Left lung (tissue), 10 donors: ENCODE data around the gene BHLHE23. TPM values are rescaled to one million over a fixed set of nuclear protein-coding genes. Genes with fewer than 3 reads are reported as not detected.
A peak's percentile ranks its signal among the peaks of the same experiment; 100 is the strongest.

Experiments used
- ATAC-seq: fragments of 200-7000 bp; cut with Tn5 transposase; one replicate; pipeline ENCODE4 v1.9.1; 2020; ENCODE audit warnings: moderate library complexity
- DNase-seq, 4 donors: peaks; one replicate each; pipeline ENCODE4 v3.0.0-alpha.2; 2013 to 2020
- H3K27ac ChIP-seq, 2 donors: fragments of 200-600 bp; sonication (generic) in 1 of 2; one replicate each; pipeline versions ENCODE4 v1.5.0 to v1.8.0; 2020 to 2021
- H3K27me3 ChIP-seq, 2 donors: fragments of 200-600 bp; sonication (generic) in 1 of 2; one replicate each; pipeline versions ENCODE4 v1.5.0 to v1.8.0; 2020 to 2021
- H3K36me3 ChIP-seq, 2 donors: fragments of 200-600 bp; sonication (generic) in 1 of 2; one replicate each; pipeline versions ENCODE4 v1.5.0 to v1.8.0; 2020 to 2021
- H3K4me1 ChIP-seq, 2 donors: fragments of 200-600 bp; one replicate each; pipeline ENCODE4 v1.8.0; 2021
- H3K4me3 ChIP-seq, 2 donors: fragments of 200-600 bp; sonication (generic) in 1 of 2; one replicate each; pipeline versions ENCODE4 v1.5.0 to v1.8.0; 2020 to 2021; ENCODE audit warnings: mild to moderate bottlenecking in 1 of 2
- H3K9me3 ChIP-seq, 2 donors: fragments of 200-600 bp; sonication (generic) in 1 of 2; one replicate each; pipeline versions ENCODE4 v1.5.0 to v1.8.0; 2020 to 2021
- intact Hi-C, 2 donors: fragments of 100-400 bp; cut with DNase I; formaldehyde crosslinking; loops; one replicate each; pipeline versions ENCODE4 v1.11.2 to v1.14.2; 2022
- polyA plus RNA-seq, 6 donors: library from polyadenylated mRNA; unstranded; fragments of 120-200 nt; gene quantifications; one replicate each; pipeline ENCODE4 v1.2.1, GENCODE V29; 2013; ENCODE audit not compliant: insufficient read length in 6 of 6
- total RNA-seq, 2 donors: library from RNA; stranded (reverse); fragmentation: NEBNext Ultra II Directional; extraction: Animal tissue kit (Norgen Biotek cat#: 25700); gene quantifications; one replicate each; pipeline ENCODE4 v1.2.1, GENCODE V29; 2021
- TF ChIP-seq, protein P1 (sequence below), 2 donors: fragments of 200-600 bp; sonication (generic) in 1 of 2; IDR thresholded peaks; one replicate each; pipeline versions ENCODE4 v1.5.0 to v1.8.0; 2021; ENCODE audit warnings: antibody characterized with exemption in 2 of 2
- donor health status: DM: no; HTN: yes; CAD: no.
- donor health status: DM: no; HTN: no; CAD: no.

BHLHE23 gene
- total and polyA plus RNA-seq, 8 donors, result not detected

DNA sequence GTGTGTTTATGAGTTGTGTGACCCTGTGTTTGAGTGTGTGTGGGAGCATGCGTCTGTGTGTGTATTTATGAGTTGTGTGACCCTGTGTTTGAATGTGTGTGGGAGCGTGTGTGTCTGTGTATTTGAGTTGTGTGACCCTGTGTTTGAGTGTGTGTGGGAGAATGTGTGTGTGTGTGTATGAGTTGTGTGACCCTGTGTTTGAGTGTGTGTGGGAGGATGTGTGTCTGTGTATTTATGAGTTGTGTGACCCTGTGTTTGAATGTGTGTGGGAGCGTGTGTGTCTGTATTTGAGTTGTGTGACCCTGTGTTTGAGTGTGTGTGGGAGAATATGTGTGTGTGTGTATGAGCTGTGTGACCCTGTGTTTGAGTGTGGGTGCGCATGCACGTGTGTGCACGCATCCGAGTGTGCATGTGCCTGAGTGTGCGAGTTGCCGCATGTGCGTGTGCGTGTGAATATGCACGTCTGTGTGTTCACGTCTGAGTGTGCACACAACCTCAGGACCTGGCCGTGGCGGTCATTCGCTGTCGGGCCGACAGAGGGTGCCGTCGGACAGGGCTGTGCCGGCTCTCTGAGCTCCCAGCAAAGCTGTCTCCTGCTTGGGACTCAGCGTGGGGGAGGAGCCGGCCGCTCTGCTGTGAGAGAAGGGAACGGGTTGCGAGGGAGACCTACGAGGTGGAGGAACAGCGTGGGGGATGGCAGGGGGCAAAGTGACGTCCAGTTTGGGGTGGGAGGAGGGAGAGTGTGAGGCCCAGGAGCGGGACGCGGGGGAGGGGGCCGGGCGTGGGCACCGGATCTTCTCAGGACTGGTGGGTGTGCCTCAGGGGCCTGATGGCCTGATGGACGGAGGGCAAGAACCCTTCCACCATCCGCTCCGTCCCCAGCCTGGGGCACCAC is 34.6 kb downstream of the BHLHE23 start:
- DNase-seq (peak; percentile 70 to 95 (median 85)), ATAC-seq (peak; percentile 99)
- Histone ChIP-seq H3K9me3 (no peaks in the 10 kb centered on the region), H3K4me1 (peaks cover 4 to 8% of the 10 kb centered on the region in 2 donors), H3K36me3 (no peaks in the 10 kb centered on the region), H3K27me3 (peaks cover 37 to 85% of the 10 kb centered on the region in 2 donors), H3K27ac (no peak overlapping the region), H3K4me3 (no peak overlapping the region)
- intact Hi-C loops, result no loop called here
- TF ChIP-seq, protein P1, sequence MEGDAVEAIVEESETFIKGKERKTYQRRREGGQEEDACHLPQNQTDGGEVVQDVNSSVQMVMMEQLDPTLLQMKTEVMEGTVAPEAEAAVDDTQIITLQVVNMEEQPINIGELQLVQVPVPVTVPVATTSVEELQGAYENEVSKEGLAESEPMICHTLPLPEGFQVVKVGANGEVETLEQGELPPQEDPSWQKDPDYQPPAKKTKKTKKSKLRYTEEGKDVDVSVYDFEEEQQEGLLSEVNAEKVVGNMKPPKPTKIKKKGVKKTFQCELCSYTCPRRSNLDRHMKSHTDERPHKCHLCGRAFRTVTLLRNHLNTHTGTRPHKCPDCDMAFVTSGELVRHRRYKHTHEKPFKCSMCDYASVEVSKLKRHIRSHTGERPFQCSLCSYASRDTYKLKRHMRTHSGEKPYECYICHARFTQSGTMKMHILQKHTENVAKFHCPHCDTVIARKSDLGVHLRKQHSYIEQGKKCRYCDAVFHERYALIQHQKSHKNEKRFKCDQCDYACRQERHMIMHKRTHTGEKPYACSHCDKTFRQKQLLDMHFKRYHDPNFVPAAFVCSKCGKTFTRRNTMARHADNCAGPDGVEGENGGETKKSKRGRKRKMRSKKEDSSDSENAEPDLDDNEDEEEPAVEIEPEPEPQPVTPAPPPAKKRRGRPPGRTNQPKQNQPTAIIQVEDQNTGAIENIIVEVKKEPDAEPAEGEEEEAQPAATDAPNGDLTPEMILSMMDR (IDR thresholded peaks at IDR 0.05), result peak; percentile 78 to 82

DNA sequence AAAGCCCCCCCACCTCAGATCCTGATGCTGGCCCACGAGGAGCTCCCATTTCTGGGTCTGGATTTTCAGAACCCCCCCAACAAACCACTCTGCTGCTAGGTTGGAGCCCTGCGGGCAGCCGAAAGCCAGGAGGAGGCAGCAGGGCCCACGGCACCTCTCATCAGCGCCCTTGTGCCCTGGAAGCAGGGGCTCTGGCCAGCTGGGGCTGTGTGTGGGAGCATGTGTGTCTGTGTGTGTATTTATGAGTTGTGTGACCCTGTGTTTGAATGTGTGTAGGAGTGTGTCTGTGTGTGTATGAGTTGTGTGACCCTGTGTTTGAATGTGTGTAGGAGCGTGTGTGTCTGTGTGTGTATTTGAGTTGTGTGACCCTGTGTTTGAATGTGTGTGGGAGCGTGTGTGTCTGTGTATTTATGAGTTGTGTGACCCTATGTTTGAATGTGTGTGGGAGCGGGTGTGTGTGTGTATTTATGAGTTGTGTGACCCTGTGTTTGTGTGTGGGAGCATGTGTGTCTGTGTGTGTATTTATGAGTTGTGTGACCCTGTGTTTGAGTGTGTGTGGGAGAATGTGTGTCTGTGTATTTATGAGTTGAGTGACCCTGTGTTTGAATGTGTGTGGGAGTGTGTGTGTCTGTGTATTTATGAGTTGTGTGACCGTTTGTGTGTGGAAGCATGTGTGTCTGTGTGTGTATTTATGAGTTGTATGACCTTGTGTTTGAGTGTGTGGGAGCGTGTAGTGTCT is 35.4 kb downstream of the BHLHE23 start:
- H3K27me3 ChIP-seq, result peaks cover 35 to 77% of the 10 kb centered on the region in 2 donors
- TF ChIP-seq, protein P1 (IDR thresholded peaks at IDR 0.05), result no peak
- no peak for ATAC-seq
- H3K4me3 ChIP-seq, result no peak overlapping the region
- H3K27ac ChIP-seq, result no peak overlapping the region
- H3K36me3 ChIP-seq, result no peaks in the 10 kb centered on the region
- DNase-seq, result no peak
- H3K9me3 ChIP-seq, result no peaks in the 10 kb centered on the region
- H3K4me1 ChIP-seq, result peaks cover 4 to 8% of the 10 kb centered on the region in 2 donors
- intact Hi-C loops, result no loop called here

DNA sequence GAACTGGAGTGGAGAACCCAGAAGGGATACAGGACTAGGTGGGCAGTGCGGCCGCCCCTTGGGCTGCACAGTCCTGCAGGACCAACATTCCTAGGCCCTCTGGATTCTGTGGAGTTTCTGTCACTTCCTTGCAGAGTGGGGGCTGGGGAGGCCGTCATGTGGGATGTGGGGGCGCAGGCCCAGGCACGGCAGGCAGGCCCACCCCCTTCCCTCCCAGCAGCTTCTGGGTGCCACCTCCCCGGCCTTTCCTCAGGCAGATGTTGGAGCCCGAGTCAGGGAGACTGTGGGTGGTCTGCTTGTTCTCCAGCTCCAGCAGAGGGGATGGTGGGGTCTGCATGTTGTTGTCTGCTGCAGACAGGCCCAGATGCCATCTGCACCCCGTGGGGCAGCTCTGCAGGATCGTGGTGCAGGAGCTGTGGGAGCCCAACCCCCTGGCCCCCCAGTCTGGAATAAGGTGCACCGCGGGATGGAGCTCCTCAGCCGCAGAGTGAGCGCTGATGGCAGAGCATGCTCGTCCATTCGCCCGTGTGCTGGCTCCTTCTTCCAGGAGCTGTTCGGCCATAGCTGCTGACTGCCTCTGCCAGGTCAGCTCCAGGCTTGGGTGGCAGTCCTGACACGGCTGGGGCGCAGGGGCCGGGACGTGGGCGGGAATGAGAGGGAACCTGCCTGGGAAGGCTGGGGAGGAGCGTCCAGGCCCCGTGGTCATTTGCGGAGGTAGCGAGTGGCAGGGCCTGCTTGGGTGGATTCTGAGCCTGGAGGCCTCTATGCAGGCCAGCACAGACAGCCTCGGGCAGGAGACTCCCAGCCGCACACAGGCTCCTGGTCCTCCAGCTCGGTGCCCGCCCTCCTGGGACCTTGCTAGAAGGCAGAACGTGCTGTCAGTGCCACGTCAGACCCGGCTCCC is 36.2 kb downstream of the BHLHE23 start:
- Histone ChIP-seq H3K36me3 (peaks cover 0 to 3% of the 10 kb centered on the region in 2 donors), H3K9me3 (no peaks in the 10 kb centered on the region), H3K4me1 (peaks cover 4 to 8% of the 10 kb centered on the region in 2 donors), H3K27ac (no peak overlapping the region), H3K4me3 (no peak overlapping the region), H3K27me3 (peaks cover 33 to 69% of the 10 kb centered on the region in 2 donors)
- ATAC-seq (no peak), DNase-seq (no peak)
- intact Hi-C loops, result no loop called here
- TF ChIP-seq, protein P1 (IDR thresholded peaks at IDR 0.05), result no peak

DNA sequence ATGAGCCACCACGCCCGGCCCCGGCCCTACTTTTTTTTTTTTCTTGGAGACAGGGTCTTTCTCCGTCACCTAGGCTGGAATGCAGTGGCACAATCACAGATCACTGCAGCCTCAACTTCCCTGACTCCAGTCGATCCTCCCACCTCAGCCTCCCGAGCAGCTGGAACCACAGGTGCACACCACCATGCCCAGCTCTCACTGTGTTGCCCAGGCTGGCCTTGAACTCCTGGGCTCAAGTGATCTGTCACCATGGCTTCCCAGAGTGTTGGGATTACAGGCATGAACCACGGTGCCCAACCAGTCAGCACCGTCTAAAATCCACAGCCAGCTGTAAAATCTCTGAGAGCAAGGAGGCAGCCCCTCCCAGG is 36.8 kb downstream of the BHLHE23 start:
- H3K36me3 ChIP-seq, result peaks cover 0 to 9% of the 10 kb centered on the region in 2 donors
- H3K4me1 ChIP-seq, result peaks cover 4 to 8% of the 10 kb centered on the region in 2 donors
- no peak overlapping the region for H3K4me3 ChIP-seq
- intact Hi-C loops, result no loop called here
- ATAC-seq (no peak), DNase-seq (no peak)
- TF ChIP-seq, protein P1 (IDR thresholded peaks at IDR 0.05), result no peak
- H3K27me3 ChIP-seq, result peaks cover 28 to 63% of the 10 kb centered on the region in 2 donors
- H3K9me3 ChIP-seq, result no peaks in the 10 kb centered on the region
- H3K27ac ChIP-seq, result no peak overlapping the region
